ENCODE measurements around the gene GNG7. TPM values are rescaled to one million over a fixed set of nuclear protein-coding genes. Genes with fewer than 3 reads are reported as not detected.
A peak's percentile ranks its signal among the peaks of the same experiment; 100 is the strongest.

The GNG7 gene
- 0.68 TPM for total RNA-seq

DNA sequence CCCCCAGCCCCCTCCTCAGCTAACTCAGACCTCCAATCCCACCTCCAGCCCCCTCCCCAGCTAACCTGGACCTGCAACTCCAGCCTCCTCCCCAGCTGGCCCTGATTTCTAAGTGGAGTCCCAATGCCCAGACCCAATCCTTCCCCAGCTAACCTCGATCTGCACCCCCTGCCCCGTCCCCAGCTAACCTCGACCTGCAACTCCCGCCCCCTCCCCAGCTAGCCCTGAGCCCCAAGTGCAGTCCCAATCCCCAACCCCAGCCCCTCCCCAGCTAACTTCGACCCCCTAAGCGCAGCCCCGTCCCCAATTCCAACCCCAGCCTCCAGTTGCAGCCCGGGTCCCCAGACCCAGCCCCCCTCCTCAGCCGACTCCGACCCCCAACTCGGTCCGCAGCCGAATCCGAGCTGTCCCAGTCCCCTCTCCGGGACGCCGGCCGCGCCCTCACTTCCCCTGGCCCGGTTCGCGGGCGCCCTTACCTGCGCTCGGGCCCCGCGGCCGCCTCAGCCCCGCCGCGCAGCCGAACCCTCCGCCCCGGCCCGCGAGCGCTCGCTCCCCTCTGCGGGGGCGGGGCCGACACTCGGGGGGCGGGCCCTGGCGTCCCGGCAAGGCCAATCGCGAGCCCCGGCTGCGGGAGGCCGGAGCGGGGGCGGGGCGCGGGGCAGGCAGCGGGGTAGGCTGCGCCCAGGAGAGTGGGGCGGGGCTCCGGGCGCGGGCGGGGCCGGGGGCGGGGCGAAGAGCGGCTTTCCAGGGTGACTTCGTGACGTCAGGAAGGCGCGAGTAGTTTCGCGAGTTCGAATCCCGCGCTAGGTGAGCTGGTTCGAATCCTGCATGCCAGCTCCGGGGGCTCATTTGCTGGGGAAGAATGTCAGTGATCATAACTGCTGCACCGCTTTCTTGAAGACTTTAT is at the start of gene GNG7:
TSS of gene GNG7 (minus strand) at position 525 of the 907 bp plus-strand sequence. CDS start 182,006 bp downstream, outside the sequence.
- ATAC-seq = peak; percentile 99

GRCh38 chr19:2751438-2751830 is 48.9 kb upstream of the GNG7 start:
- no peak for ATAC-seq

GRCh38 chr19:2750808-2751437 is 48.4 kb upstream of the GNG7 start:
- ATAC-seq = no peak

DNA sequence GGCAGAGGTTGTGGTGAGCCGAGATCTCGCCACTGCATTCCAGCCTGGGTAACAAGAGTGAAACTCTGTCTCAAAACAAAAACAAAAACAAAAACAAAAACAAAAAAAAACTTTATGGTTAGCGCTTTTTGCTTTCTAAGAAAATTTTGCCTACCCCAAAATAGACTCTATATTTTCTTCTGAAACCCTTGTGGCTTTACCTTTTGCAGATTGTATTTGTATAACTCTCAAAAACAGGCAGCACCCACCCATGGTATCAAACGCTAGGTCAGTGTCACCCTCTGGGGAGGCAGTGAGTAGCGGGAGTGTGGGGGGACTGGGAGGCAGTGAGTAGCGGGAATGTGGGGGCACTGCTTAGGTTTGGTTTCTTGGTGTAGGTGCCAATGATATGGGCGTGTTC is 44.9 kb upstream of the GNG7 start:
- no peak for ATAC-seq

DNA sequence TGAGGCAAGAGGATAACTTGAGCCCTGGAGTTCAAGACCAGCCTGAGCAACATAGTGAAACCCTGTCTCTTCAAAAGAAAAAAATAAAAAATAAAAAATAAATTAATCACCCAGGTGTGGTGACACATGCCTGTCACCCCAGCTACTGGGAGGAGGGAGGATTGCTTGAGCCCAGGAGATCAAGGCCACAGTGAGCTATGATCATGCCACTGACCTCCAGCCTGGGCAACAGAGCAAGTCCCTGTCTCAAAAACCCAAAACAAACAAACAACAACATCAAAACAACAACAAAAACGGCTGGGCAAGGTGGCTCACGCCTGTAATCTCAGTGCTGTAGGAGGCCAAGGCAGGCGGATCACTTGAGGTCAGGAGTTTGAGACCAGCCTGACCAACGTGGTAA is 41.6 kb upstream of the GNG7 start:
- no peak for ATAC-seq

DNA sequence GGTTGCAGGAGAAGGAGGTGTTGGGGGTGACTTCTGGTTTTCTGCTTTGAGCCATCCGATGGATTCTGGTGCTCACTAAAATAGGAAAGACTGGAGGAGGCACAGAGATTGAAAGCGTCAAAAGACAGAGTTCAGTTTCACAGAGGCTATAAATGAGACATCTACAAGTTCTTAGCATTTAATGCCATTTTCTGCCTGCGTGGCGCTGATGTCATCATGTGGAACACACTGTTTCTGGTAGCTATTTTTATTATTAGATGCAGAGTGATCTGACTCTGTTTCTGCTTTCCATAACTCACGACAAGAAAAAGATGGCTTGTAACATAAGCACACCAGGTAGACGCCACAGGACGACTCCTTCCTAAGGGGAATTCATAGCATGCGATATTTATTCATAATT is 40.6 kb upstream of the GNG7 start:
- no peak for ATAC-seq

DNA sequence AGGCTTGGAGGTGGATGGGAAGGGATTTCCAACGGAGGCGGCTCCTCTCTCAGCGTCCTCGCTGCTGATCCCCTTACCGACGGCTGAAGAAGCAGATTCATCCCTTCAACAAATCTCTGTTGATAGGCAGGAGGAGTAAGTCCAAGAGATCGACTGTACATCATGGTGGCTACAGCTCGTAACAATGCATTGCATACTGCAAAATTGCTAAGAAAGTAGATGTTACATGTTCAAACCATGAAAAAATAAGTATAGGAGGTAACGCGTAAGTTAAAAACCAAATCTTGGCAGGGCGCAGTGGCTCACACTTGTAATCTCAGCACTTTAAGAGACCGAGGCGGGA is 37.8 kb upstream of the GNG7 start:
- no peak for ATAC-seq

- peak; percentile 99 for ATAC-seq
These were observed 37.3 kb upstream of the GNG7 start, which contains the start of gene SLC39A3 for GRCh38 chr19:2739602-2740313. Gene SLC39A3 (minus strand): TSS chr19:2740017. CDS start chr19:2737257, 2,760 bp downstream.

DNA sequence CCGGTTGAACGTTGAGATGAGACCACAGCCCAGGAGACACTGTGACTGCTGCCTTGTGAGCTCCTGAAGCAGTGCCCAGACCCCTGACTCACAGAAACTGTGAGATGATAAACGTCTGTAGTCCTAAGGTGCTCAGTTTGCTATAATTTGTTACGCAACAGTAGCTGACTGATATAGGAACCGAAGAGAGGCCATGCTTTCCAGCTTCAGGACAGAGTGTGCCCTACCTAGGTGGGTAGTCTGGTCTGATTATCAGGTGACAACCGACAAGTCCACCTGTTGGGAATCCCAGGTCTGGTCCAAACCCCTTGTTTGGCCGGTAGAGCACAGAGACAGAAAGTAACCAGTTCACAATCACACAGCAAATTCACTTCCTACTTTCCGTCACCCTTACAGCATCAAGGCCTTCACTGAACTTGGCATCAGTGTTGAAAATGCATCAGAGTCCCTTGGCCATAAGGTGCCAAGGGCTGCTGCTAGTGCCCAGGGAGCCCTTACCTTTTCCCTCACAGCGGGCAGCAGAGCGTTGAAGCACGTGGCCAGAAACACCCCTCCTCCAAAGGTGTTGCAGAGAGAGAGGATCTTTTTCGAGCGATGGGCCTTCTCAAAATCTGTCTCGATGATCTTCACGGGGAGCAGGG is 34.2 kb upstream of the GNG7 start:
- ATAC-seq = no peak

DNA sequence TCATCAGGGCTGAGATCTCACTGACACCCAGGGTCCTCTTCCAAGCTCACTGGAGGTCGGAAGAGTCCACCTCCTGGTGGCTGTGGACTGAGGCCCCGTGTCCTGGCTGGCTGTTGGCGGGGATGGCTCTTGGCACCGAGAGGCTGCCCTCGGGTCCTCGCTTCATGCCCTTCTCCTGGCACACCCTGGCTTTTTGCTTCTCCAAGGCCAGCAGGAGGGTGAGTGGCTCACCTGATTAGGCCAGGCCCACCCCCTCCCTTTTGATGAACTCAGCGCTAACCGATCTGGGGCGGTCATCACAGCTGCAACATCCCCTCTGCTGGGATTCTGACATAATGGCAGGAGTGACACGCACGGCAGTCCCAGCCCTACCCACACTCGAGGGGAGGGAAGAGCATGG is 32.9 kb upstream of the GNG7 start:
- ATAC-seq = no peak

- ATAC-seq = no peak
These were observed 32.2 kb upstream of the GNG7 start for GRCh38 chr19:2734589-2735288.

DNA sequence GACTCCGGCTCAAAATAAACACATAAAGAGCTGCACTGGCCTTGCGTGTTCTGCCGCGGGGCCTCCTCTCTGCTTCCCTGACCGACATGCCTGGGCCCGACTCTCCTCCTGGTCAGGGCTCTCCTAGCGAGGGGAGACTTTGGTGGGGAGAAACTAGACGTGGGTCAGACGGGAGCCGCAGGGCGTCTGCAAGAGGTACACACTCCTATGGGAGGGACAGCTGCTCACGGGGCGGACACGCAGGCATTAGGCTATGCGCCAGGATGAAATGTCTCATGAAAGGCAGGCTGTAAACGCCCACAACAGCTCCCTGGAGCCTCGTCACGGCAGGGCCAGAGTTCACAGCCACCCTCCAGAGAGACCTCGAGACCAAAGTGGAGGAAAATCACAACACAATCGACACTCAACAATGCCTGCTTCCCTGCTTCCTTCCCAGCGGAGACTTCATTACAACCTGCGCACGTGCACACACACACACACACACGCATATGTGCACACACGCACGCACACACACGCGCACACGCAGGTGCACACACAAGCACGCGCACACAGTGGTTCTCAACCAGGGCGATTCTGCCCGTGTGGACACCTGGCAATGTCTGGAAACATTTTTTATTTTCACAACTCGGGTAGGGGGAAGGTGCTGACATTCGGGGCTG is 31.6 kb upstream of the GNG7 start:
- ATAC-seq = peak; percentile 63

DNA sequence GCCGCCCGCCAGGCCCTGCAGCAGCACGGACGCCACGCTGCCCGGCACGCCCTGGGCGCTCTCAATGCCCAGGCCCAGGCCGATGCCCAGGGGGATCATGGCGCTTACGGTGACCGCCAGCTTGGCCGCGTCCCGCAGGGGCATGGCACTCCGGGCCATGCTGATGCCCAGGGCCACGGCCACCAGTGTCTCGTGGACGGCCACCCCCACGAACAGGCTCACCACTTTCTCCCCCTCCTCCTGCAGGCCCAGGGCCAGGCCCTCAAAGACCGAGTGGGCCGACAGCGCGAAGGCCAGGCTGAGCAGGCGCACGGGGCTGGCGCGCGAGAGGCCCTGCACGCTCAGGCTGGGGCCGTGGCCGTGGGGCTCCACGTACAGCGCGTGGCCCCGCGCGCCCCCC is 30.4 kb upstream of the GNG7 start:
- no peak for ATAC-seq

GRCh38 chr19:2732157-2732725 is 29.7 kb upstream of the GNG7 start:
- no peak for ATAC-seq

DNA sequence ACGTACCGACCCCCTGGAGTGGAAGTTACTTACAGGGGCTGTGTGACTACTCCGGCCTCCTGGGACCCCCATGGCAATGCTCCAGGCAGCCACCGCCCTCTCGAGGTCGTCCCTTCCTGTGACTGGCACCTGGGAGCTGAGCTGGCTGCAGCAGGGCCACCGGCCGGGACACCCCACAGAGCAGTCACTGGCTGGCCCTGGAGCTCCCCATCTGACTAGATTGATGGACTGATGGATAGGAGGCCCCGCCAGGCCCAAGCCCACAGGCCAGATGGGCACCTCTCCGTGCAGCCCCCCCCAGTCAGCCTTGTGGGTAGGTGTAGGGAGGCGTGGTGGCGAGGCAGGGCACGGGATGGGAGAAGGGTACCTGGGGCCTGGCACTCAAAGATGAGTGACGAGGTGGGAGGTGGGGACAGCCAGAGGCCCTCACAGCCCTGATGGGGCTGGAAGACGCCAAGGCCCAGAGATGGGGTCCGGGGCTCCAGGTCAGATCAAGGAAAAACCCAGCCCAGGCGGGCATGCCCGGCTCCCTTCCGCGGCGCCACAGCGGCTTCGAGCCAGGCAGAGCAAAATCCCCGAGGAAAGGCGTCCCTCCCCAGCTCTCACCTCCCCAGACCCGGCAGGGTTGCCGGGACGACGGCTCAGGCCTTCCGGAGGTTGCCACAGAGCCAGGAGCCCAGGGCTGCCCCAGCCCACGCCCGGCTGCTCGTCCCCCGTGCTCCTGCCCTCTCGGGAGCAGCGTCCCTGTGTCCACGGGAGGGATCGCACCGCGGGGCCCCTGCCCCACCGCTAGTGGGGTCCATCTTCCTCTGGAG is 28.9 kb upstream of the GNG7 start:
- no peak for ATAC-seq

- no peak for ATAC-seq
These were observed 27.7 kb upstream of the GNG7 start for GRCh38 chr19:2729943-2730818.

- ATAC-seq = no peak
These were observed 26.4 kb upstream of the GNG7 start for GRCh38 chr19:2728783-2729387.

DNA sequence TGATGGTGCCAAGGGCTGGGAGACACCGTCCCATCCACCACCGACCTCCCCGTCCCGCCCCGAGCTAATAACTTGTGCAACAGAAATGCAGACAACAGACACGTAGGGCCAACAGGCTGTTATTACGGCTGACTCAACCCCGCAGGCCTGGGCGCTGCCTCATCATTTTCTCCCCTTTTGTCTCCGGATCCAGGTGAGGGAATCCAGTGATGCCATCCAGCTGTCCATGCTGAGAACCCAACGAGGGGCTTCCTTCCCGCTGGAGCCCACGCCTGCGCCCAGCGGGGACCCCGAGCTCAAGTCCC is 25.1 kb upstream of the GNG7 start:
- ATAC-seq = peak; percentile 30
